ENCODE measurements around the gene IFT88.
"Not testable (repeated sequence)": the region's sequence is repeated elsewhere in the genome, so short reads cannot be mapped to it uniquely, and the experiment has no call there.

IFT88 gene

DNA sequence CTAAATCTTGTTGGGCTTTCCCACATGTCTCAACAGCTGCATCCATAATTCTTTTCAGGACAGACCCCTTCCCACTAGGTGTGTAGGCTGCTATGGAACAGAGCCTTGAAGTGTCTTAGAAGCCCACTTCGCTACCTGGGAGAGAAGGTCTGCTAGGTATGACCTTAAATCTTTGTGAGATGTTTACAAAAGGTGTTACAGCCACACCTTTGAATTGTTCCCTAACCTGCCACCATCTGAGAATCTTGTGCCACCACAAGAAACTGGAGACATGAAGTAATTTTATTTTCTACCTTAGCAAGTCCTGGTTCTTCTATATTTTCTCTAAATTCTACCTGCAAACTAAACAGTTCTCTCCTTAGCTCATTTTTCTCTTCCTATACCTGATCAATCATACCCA is 69.1 kb downstream of the IFT88 start:
- ATAC-seq (no peak), DNase-seq (no peak)

DNA sequence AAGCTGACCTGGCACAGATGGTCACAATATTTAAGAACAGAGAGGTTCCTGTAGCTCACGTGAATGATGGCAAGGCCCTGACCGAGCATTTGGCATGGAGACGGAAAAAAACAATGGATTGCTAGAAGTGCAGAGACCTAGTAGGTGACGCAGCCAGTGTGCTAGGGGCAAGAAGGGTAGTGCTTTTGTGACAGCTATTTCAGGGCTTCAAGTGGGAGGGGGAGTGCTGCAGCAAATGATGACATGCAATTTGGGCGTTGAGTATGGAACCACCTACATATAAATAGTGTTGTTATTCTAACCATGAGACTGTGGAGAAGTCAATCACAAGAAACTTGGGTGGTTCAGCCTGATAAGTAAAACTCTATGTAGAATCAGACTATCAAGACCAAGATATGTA is 70.9 kb downstream of the IFT88 start:
- DNase-seq (no peak), ATAC-seq (no peak)

DNA sequence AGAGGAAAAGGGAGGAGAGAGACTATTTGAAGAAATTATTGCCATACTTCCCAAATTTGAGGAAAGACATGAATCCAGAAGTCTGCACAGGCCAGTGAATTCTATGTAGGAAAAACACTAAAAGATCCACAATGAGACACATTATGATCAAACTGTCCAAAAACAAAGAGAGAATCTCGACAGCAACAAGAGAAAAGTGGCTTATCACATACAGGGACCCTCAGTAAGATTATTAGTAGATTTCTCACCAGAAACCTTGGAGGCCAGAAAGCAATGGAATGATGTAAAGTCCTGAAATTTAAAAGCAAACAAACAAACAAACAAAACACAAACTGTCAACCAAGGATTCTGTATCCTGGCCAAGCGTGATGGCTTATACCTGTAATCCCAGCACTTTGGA is 80.8 kb downstream of the IFT88 start:
- no peak for DNase-seq

DNA sequence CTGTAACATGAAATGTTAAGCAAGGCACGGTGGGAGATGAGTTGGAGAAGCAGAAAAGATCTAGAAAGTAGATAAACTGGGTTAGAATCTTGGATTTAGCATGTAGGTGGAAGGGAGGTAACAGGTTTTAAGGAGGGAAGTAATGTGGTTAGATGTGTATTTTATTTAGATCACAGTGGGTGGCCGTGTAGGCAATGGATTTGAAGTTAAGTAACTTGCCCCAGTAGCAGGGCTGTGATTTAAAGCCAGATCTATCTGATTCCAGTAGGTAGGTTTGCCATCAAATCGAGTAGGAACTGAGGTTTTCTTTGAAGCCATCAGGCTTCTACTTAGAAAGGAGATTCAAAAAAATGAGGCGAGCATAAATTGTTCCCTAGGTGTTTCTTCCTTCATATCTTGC is 86.0 kb downstream of the IFT88 start:
- ATAC-seq: no peak
- no peak for DNase-seq

More for the DNA sequence above, 80.8 kb downstream of the IFT88 start:
- no peak for ATAC-seq

DNA sequence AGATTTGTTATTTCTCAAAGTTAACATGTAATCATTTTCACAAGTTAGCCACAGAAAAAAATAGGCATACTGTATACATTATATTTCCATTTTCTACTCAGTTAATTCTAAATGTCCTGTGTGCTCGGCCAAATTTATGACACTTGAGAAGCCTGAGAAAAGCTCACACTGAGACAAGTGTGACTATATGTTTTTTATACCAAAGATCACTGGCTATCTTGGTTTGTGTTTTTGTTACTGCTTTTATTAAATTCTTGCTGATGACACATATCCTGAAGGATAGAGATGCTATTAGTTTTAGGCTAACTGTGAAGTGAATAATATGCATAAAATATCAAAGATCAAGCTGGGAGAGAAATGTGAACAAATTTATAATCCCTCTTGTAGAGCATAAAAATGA is 87.2 kb downstream of the IFT88 start:
- ATAC-seq (no peak), DNase-seq (no peak)

DNA sequence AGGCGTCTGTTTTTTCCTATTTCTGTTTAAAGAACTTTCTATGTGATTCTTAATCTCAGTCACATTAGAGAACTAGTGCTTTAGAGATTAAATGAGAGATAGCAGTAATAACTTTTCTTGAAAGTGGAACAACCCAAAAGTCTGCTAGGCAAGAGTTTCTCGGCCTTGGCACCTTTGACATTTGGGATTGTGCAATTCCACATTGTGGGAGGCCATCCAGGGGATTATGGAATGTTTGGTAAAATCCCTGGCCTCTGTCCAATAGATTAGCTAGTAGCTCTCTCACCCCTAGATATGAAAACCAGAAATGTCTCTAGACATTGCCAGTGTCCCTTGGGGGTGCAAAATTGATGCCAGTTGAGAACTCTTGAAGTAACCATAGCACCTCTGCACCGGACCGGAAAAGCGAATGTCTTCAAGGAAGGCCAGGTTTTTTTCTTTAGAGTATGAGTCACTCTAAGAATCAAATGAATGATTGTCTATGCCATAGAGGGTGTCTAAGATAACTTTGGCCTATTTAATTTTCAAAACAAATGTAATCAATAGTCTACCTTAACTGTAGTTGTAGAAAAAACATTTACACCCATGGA is 91.6 kb downstream of the IFT88 start:
- ATAC-seq: no peak
- no peak for DNase-seq

DNA sequence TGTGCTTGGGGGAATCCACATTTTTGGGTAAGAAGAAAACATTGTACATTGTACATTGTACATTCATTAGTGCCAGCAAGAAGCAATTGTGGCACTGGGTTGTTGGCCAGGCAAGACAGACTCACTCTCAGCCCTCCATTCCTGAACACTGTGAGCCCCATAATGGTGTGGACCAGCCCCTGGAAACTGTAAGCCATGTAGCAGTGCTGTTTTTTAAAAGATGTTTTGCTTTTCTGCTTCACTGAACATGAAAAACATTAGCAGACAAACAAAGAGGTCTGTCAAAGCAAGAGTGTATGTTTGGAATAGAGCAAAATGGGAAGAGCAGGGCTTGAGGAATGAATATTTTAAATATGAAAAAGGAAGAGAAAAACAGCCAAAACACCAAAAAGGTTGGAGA is 97.4 kb downstream of the IFT88 start:
- ATAC-seq (no peak), DNase-seq (no peak)

DNA sequence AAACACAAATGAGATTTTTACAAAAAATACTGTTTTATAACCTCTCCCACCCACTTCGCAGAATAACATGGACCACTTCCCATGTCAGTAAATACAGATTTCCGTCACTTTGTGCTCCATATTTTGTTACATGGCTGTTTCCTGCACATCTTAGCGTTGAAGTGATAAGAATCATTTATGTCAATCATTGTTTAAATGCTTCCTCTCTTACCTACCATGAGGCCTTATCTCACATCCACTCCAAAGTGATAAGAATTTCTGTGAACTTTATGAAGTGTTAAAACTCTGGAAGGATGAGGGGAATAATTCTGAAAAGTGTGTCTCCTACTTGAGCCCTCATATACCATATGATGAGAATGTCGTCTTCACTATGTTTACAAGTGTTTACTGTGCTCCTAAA is 100.0 kb downstream of the IFT88 start:
- ATAC-seq (no peak), DNase-seq (no peak)

DNA sequence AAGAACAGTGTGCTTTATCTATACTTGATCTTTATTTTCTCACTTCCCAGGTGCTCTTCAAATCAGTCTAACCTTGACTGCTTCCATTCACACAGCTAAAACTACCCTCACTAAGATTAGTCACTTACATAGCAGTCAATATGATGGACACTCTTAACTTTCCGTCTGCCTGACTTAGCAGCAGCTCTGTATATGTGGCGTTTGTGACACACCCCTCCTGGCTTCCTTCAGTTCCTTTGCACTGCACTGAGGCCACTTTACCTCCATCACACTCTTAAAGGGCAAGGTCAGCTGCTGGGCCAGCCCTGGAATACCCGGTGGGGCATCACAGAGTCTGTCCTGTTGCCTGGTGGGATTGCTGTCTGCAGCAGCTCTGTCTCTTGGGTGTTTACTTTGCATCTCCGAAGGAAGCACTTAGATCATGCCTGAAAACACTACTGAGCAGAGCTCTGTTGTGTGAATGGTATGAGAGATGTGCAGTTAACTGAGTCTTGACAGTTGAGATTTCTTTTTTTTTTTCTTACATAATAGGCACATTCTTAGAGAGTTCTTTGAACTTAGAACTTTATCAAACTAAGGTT is 101.0 kb downstream of the IFT88 start:
- ATAC-seq (no peak), DNase-seq (no peak)

DNA sequence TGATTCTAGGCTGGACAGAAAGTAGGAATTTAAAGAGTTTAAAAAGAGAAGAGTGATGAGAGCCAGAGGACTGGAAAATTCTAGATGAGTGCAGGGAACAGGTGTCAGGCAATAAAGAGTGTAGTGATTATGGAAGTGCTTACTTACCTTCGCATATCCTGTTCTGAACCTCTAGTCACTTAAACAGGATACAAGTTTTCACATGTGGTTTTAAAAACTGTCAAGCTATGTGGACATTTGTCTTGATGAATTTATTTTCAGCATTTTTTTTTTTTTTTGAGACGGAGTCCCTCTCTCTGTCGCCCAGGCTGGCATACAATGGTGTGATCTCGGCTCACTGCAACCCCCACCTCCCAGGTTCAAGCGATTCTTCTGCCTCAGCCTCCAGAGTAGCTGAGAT is 102.2 kb downstream of the IFT88 start:
- DNase-seq: no peak
- no peak for ATAC-seq

DNA sequence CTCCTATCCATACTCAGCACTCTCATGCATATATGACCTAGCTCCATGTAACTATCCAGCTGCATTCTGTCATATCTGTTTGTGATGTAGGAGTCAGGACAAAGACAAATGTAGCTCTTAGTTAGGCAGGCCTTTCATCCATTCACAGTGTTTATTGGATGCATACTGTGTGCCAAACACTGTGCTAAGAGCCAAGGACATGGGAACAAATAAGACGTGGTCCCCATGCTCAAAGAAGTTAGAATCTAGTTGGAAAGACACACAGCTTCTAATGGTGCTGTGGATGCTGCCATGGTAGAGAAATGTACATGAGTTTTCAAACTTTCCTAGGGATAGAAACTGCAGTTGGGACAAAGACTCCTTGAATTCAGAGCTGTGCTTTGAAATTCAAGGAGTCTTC is 104.8 kb downstream of the IFT88 start:
- no peak for ATAC-seq
- DNase-seq: no peak

DNA sequence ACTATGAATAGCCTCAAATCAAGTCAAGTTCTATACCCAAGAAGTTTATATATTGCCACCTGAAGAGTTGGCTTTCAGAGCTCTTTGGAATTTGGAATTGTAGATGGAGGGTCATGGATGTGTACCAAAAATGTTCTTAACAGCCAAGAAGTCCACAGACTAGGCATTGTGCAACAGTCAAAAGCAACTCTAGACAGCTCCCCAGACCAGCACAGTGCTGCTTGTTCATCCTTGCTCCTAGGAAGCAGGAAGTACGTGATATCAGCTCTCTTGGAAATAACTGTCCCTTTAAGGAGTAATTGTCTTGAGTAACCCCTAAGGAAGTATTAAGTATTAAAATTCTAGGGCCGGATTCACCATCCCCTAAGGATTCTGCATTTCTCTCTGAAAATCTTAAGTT is 105.8 kb downstream of the IFT88 start:
- DNase-seq (no peak), ATAC-seq (no peak)

DNA sequence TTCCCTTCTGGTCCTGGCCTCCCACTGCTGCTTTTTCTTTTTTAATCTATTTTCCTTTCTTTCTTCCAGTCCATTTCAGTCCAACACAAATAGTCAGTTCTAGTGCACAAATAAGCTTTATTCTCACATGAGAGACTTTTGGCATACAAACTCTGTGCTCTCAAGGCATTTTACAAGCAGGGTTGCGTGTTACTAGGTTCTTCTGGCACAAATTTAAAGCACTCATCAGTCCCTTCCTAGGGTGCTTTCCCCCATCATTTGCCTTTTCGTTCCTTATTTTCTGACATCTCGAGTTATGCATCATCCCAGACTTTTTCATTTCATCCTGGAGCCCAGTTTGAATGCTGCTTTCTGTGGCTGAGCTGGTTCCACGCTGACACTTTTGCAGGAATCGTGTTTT is 106.8 kb downstream of the IFT88 start:
- ATAC-seq (no peak), DNase-seq (no peak)

DNA sequence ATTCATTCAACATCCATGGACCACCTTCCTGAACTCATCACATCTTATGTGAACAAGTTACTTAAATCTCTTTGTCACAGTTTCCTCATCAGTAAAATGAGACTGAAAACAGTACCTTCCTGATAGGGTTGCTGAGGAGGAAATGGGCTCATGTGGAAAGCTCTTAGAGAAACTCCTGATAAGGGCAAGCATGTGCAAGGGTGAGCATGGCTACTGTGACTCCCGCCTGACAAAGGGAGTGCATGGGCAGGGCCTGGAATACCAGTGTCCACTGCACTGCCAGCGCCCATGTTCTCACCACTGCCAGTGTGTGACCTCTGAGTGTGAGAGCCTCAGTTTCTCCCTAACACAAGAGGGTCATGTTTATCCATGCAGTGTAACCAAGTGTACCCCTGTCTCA is 109.3 kb downstream of the IFT88 start:
- ATAC-seq: no peak

DNA sequence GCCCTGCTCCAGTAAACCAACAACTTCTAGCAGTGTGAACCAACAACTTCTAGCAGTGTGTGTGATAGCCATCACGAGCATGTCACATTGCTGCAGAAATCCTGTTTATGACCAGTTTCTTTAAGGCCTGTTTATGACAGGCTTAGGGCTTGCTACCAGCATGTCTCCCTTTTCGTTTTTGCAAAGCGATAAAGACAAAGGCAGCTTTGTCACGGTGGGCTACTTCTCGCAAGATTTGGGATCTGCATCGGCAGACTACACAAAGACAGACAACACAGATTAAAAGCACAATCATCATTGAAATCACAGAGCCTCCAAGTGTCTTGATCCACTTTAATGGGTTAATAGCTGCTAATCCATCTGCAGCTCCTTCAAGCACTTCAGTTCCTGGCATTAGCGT is 111.6 kb downstream of the IFT88 start:
- ATAC-seq, DNase-seq: not testable (repeated sequence)

More for the DNA sequence above, 109.3 kb downstream of the IFT88 start:
- DNase-seq: no peak

DNA sequence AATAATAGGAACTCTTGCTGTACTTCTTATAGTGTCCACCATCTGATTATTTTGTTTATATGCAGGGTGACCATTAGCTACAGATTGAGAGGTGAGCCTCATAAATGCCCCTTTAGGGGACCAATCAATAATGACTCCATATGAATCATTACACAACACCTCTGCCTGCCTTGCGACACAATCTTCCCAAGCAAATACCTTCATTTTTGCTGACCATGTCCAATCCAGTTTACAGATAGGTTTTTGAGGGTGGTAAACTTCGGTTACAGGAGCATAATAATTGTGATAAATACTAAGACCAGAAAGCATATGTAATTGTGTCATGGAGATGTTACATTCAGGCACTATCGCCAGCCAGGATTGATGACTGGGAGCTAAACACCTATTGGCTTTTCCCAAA is 112.9 kb downstream of the IFT88 start:
- ATAC-seq (no peak), DNase-seq (no peak)

DNA sequence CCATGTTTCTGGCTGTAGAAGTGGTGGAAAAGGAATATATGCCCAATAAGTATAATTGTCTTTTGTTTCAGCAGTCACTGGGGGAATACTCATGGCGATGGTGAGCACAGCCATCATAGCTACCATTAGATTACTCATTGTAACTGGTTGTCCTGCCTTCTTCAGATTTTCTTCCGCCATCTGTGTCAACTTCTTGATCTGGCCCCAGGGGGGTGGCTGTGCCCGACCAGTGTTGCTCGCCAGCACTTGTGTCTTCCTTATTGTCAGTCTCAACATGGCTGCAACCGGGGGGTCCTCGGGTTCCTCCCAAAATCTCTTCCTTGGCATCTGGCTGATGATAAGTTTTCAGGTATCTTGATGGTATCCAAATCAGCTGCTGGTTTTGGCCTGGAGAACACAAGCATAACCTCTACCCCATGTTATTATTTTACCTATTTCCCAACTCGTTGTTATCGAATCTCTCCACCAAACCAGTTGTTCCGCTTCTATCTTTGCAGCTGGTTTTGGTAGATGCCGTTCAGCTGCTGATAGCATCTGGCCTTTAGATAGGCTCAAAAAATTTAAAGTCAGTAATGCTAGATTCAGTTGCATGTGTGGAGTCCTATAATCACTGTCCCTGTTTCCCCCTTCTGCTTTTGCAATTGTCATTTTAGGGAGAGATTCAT is 113.6 kb downstream of the IFT88 start:
- ATAC-seq (no peak), DNase-seq (no peak)

DNA sequence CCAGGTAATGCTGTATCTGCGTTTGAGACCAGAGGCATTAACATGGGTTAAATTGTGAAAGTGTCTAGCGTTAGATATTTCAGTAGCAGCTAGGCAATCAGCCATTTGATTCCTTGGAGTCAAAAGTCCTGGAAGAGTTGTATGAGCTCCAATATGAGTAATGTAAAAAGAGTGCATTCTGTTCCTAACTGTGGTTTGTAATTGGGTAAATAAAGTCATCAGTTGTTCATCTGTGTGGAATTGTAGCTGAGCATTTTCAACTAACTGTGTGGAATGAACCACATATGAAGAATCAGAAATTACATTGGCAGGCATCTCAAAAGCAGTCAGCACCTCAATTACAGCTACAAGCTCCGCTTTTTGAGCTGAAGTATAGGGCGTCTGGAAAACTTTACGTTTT is 114.5 kb downstream of the IFT88 start:
- ATAC-seq: not testable (repeated sequence)

DNA sequence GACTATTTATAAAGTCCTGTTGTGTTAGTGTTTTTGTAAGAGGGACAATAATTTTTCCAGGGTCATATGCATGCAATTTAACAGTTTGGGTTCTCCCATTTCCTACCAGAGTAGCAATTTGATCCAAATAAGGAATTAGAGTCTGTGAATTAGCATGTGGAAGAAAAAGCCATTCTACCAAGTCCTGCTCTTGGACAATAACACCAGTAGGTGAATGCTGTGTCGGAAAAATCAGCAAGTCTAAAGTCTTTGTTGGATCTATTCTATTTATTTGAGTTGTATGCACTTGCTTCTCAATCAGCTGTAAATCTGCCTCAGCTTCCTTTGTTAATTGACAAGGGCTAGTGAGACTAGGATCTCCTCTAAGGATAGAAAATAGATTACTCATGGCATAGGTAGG is 115.1 kb downstream of the IFT88 start:
- ATAC-seq: no peak
- DNase-seq: no peak

More for the DNA sequence above, 114.5 kb downstream of the IFT88 start:
- not testable (repeated sequence) for DNase-seq

DNA sequence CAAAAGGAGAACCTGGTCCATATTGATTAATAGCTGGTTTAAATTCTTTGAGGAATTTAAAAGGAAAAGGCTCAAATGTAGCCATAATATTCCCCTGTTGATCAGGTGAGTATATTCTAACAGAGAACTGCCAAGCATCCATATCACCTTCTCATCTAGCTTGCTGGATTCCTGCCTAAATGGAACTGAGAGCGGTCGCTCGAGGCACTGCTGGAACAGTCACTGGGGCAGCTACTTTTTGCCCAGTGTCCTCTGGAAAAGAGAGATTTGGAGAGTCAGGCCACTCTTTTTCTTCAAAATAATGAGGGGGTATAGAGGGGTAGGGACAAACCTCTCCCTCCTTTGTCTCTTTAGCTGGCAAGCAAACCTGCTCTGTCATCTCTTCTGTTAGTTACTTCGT is 117.1 kb downstream of the IFT88 start:
- DNase-seq (no peak), ATAC-seq (no peak)

DNA sequence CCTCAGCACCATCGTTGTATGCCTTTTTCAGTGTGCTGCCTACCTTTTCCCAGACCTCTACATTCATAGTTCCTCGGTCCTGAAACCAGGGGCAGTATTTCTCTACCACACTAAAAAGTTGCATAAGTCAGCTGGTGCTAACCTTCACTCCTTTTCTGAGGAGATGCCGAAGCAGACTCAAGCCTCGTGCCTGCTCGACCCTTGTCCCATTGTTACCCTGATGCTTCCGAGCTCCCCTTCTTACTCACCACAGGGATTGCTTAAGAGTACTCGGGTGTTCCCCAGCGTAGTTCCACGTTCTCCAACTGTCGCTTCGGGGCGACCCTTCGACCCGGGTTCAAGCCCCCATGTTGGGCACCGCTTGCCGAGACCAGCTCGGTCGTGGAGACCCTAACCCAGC is 117.6 kb downstream of the IFT88 start:
- DNase-seq: no peak
- ATAC-seq: no peak

DNA sequence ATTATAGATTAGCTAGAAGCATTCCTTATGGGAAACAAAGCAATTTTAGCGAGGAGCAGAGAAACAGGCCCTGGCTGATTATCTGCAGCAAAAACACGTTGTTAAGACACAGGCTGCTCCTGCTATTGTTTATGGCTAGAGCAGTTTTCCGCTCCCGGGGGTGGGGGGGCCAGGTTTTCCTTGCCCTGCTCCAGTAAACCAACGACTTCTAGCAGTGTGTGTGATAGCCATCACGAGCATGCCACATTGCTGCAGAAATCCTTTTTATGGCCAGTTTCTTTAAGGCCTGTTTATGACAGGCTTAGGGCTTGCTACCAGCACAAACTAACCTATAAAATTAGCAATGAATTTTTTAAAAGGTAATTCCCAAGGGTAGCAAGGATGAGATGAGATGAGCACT is 118.1 kb downstream of the IFT88 start:
- DNase-seq: no peak
- no peak for ATAC-seq

DNA sequence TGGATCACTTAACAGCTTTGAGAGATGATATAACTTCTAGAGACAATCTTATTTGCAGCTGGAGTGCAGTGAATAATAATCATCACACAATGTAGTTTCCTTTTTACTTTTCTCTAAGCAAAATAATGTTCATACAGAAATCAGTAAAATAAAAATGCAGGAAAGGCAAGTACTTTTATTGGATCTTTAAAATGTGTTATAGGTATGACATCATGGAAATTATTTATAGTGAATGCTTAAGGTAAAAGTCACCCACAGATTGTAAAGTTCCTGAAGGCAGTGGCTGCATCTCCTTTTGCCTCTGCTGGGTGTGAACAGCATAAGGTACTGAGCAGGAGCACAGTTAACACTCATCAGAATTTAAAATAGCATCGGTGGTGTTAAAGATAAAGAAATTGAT is 119.2 kb downstream of the IFT88 start:
- no peak for ATAC-seq

More for the DNA sequence above, 119.2 kb downstream of the IFT88 start:
- DNase-seq: no peak
